DMS 273 (cell line): Measurements from ENCODE around the gene FCSK.

Experiments
- DNase-seq: peaks from one replicate; lab custom pipeline; 2025; ENCODE audit not compliant: unreplicated experiment; lab: John Stamatoyannopoulos, UW

FCSK gene

GRCh38 chr16:70522216-70523075 is 68.1 kb downstream of the FCSK start:
- peak; percentile 43 for DNase-seq

- DNase-seq, result peak; percentile 93
Observed at GRCh38 chr16:70523076-70523742, 68.8 kb downstream of the FCSK start, which contains the start of gene COG4. Gene COG4 (minus strand): TSS chr16:70523554. CDS start chr16:70523543, 11 bp downstream.

GRCh38 chr16:70523743-70524398 is 69.5 kb downstream of the FCSK start, which contains the start of gene SF3B3:
Gene SF3B3 (plus strand): TSS chr16:70523816. CDS start chr16:70526657, 2,841 bp downstream.
- peak; percentile 92 for DNase-seq

GRCh38 chr16:70524399-70524825 is 70.0 kb downstream of the FCSK start:
- peak; percentile 74 for DNase-seq

GRCh38 chr16:70526403-70526802 is 72.0 kb downstream of the FCSK start:
- DNase-seq, result peak; percentile 23

- no peak for DNase-seq
Observed at GRCh38 chr16:70527315-70527996, 73.1 kb downstream of the FCSK start.

- peak; percentile 70 for DNase-seq
Observed at GRCh38 chr16:70529051-70529777, 74.8 kb downstream of the FCSK start.
